ENCODE results near the gene PSMD3.

Gene PSMD3

DNA sequence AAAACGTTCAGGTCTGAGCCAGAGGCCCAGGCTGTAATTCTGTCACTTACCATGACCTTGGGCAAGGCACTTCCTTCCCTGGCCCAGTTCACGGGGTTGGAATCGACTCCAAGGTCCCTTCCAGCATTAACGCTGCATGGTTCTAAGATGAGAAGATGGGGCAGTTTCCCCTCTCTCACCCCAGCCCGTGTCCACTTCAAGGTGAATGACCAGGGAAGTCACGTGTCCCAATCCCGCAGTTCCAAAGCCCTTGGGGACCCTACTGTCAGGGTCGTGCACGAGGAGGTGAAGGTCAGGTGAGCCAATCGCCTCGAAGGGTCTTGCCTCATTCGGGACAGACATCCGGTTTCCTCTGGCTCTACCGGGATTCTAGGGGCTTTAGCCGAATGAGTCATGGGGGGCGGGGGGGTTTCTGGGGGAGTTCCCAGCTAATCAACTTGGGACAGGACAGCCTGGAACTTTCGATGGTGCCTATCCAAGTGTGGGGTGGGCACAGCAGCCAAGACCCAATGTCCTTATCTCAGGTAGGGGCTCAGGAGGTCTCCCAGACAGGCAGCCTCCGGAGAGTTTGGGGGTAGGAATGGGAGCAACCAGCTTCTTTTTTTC, 33.9 kb downstream of the PSMD3 start:
- no peak overlapping the region for H3K27ac ChIP-seq
- H3K36me3 ChIP-seq, result peaks cover 14% of the 10 kb centered on the region
- TF ChIP-seq, protein P1, sequence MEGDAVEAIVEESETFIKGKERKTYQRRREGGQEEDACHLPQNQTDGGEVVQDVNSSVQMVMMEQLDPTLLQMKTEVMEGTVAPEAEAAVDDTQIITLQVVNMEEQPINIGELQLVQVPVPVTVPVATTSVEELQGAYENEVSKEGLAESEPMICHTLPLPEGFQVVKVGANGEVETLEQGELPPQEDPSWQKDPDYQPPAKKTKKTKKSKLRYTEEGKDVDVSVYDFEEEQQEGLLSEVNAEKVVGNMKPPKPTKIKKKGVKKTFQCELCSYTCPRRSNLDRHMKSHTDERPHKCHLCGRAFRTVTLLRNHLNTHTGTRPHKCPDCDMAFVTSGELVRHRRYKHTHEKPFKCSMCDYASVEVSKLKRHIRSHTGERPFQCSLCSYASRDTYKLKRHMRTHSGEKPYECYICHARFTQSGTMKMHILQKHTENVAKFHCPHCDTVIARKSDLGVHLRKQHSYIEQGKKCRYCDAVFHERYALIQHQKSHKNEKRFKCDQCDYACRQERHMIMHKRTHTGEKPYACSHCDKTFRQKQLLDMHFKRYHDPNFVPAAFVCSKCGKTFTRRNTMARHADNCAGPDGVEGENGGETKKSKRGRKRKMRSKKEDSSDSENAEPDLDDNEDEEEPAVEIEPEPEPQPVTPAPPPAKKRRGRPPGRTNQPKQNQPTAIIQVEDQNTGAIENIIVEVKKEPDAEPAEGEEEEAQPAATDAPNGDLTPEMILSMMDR (IDR thresholded peaks at IDR 0.05; ENCODE audit: low read depth, low read length), result no peak
- no peaks in the 10 kb centered on the region for H3K9me3 ChIP-seq (ENCODE audit: severe bottlenecking)
- no peaks in the 10 kb centered on the region for H3K27me3 ChIP-seq (ENCODE audit: insufficient read depth, low read depth, severe bottlenecking)
- H3K4me3 ChIP-seq (ENCODE audit: low read depth, low read length), result no peak overlapping the region
- no peak for DNase-seq

GRCh38 chr17:40015005-40015997, 34.7 kb downstream of the PSMD3 start, which contains the start of gene CSF3:
CSF3 (plus strand) TSS chr17:40015440; CDS start chr17:40015475, 35 bp downstream.
- no peak for DNase-seq
- Histone ChIP-seq H3K27me3 (ENCODE audit: insufficient read depth, low read depth, severe bottlenecking) (no peaks in the 10 kb centered on the region), H3K36me3 (peaks cover 23% of the 10 kb centered on the region), H3K9me3 (ENCODE audit: severe bottlenecking) (no peaks in the 10 kb centered on the region), H3K4me3 (ENCODE audit: low read depth, low read length) (no peak within 1 kb of the TSS), H3K27ac (peak within 1 kb of the TSS; percentile 10; the same call in 1 of the 2 replicates)
- TF ChIP-seq, protein P1 (IDR thresholded peaks at IDR 0.05; ENCODE audit: low read depth, low read length), result no peak

GRCh38 chr17:40015998-40016985, 35.7 kb downstream of the PSMD3 start:
- Histone ChIP-seq H3K27me3 (ENCODE audit: insufficient read depth, low read depth, severe bottlenecking) (no peaks in the 10 kb centered on the region), H3K9me3 (ENCODE audit: severe bottlenecking) (no peaks in the 10 kb centered on the region), H3K27ac (peak overlapping the region; percentile 10; the same call in 1 of the 2 replicates), H3K36me3 (peaks cover 33% of the 10 kb centered on the region), H3K4me3 (ENCODE audit: low read depth, low read length) (no peak overlapping the region)
- DNase-seq, result no peak
- TF ChIP-seq, protein P1 (IDR thresholded peaks at IDR 0.05; ENCODE audit: low read depth, low read length), result no peak

- Histone ChIP-seq H3K9me3 (ENCODE audit: severe bottlenecking) (no peaks in the 10 kb centered on the region), H3K27ac (peak overlapping the region; percentile 49; the same call in 1 of the 2 replicates), H3K4me3 (ENCODE audit: low read depth, low read length) (no peak overlapping the region), H3K36me3 (peaks cover 45% of the 10 kb centered on the region), H3K27me3 (ENCODE audit: insufficient read depth, low read depth, severe bottlenecking) (no peaks in the 10 kb centered on the region)
- no peak for DNase-seq
- TF ChIP-seq, protein P1 (IDR thresholded peaks at IDR 0.05; ENCODE audit: low read depth, low read length), result no peak
These were observed 36.9 kb downstream of the PSMD3 start for GRCh38 chr17:40017422-40018080.
